Measurements from ENCODE around the gene ITCH. TPM values are rescaled to one million over a fixed set of nuclear protein-coding genes. Genes with fewer than 3 reads are reported as not detected.
"Not testable (repeated sequence)": the region's sequence is repeated elsewhere in the genome, so short reads cannot be mapped to it uniquely, and the experiment has no call there.

The ITCH gene
- total and polyA plus RNA-seq, 12 donors: 6.7 to 47.5 (median 39.1) TPM

- peaks cover 0 to 65% (median 11%) of the 10 kb centered on the region in 9 donors for H3K36me3 ChIP-seq
Measured at GRCh38 chr20:34511891-34512265, 148.8 kb downstream of the ITCH start.

GRCh38 chr20:34512266-34512954, 149.3 kb downstream of the ITCH start:
- H3K36me3 ChIP-seq: peaks cover 0 to 59% (median 11%) of the 10 kb centered on the region in 9 donors
- DNase-seq (no peak), ATAC-seq (no peak)
- no peak for TF ChIP-seq CTCF (IDR thresholded peaks at IDR 0.05)
- H3K4me1 ChIP-seq: peaks cover 0 to 37% (median 15%) of the 10 kb centered on the region in 9 donors
- WGBS, 2 donors: 93 to 94% methylated on average over 4 of the region's 4 CpGs
- H3K4me3 ChIP-seq: no peak overlapping the region
- no peaks in the 10 kb centered on the region for H3K9me3 ChIP-seq
- intact Hi-C loops (cut with DNase I): loop anchor here in 3 of 10 donors (5.0 to 10.0 kb wide), 3 partner anchors 35 to 855 kb away; no protein-coding TSS in a partner anchor
- H3K27ac ChIP-seq: no peak overlapping the region
- no peaks in the 10 kb centered on the region for H3K27me3 ChIP-seq

More at GRCh38 chr20:34511891-34512265, 148.8 kb downstream of the ITCH start:
- ATAC-seq (no peak), DNase-seq (no peak)
- no peak for TF ChIP-seq CTCF (IDR thresholded peaks at IDR 0.05)
- intact Hi-C loops (cut with DNase I): loop anchor here in 3 of 10 donors (5.0 to 10.0 kb wide), 3 partner anchors 35 to 855 kb away; no protein-coding TSS in a partner anchor
- 91 to 93% methylated on average over 3 of the region's 3 CpGs for WGBS, 2 donors
- no peak overlapping the region for H3K27ac ChIP-seq
- no peaks in the 10 kb centered on the region for H3K27me3 ChIP-seq
- no peak overlapping the region for H3K4me3 ChIP-seq
- H3K4me1 ChIP-seq: peaks cover 0 to 31% (median 11%) of the 10 kb centered on the region in 9 donors
- no peaks in the 10 kb centered on the region for H3K9me3 ChIP-seq

GRCh38 chr20:34512955-34513419, 149.9 kb downstream of the ITCH start:
- ATAC-seq: no peak

GRCh38 chr20:34514034-34514433, 151.0 kb downstream of the ITCH start:
- not testable (repeated sequence) for H3K4me3 ChIP-seq, ATAC-seq, H3K9me3 ChIP-seq, DNase-seq, H3K27ac ChIP-seq, H3K27me3 ChIP-seq
- WGBS, 2 donors: 89 to 91% methylated on average over 17 of the region's 17 CpGs
- Histone ChIP-seq H3K36me3 (peaks cover 0 to 51% (median 3%) of the 10 kb centered on the region in 9 donors), H3K4me1 (peaks cover 0 to 53% (median 30%) of the 10 kb centered on the region in 9 donors)
- intact Hi-C loops (cut with DNase I): loop anchor here in 3 of 10 donors (5.0 to 10.0 kb wide), 3 partner anchors 37 to 853 kb away; no protein-coding TSS in a partner anchor

More at GRCh38 chr20:34512955-34513419, 149.9 kb downstream of the ITCH start:
- H3K36me3 ChIP-seq: peaks cover 0 to 54% (median 11%) of the 10 kb centered on the region in 9 donors
- H3K9me3 ChIP-seq: no peaks in the 10 kb centered on the region
- H3K4me3 ChIP-seq: no peak overlapping the region
- H3K27me3 ChIP-seq: no peaks in the 10 kb centered on the region
- no peak overlapping the region for H3K27ac ChIP-seq
- DNase-seq: no peak
- peaks cover 0 to 43% (median 20%) of the 10 kb centered on the region in 9 donors for H3K4me1 ChIP-seq
- TF ChIP-seq CTCF (IDR thresholded peaks at IDR 0.05): no peak
- intact Hi-C loops (cut with DNase I): loop anchor here in 3 of 10 donors (5.0 to 10.0 kb wide), 3 partner anchors 36 to 854 kb away; no protein-coding TSS in a partner anchor
